Vagina (tissue), 2 donors: ENCODE results near the gene TMEM222.

Experiments
- POLR2A ChIP-seq, 2 donors: fragments of 450-650 bp; IDR thresholded peaks; one replicate each; pipeline ENCODE4 v1.6.1; 2017; ENCODE audit warnings: antibody characterized with exemption in 2 of 2, mild to moderate bottlenecking in 2 of 2, moderate library complexity in 2 of 2
- POLR2AphosphoS5 ChIP-seq, 2 donors: sonication (generic); formaldehyde crosslinking; IDR thresholded peaks; one replicate each; pipeline ENCODE4 v1.9.0; 2017; ENCODE audit warnings: antibody characterized with exemption in 2 of 2, mild to moderate bottlenecking in 2 of 2, low read depth in 1 of 2; ENCODE audit not compliant: insufficient read depth in 1 of 2
- TF ChIP-seq, protein P1 (sequence below), 3 experiments: fragments of 450-650 bp in 2 of 3; fragments of 200-600 bp in 1 of 3; sonication (generic) in 1 of 3; IDR thresholded peaks; one replicate each; pipeline ENCODE4 v1.5.1; 2017 to 2019; ENCODE audit warnings: antibody characterized with exemption in 3 of 3, mild to moderate bottlenecking in 2 of 3, moderate library complexity in 2 of 3

DNA sequence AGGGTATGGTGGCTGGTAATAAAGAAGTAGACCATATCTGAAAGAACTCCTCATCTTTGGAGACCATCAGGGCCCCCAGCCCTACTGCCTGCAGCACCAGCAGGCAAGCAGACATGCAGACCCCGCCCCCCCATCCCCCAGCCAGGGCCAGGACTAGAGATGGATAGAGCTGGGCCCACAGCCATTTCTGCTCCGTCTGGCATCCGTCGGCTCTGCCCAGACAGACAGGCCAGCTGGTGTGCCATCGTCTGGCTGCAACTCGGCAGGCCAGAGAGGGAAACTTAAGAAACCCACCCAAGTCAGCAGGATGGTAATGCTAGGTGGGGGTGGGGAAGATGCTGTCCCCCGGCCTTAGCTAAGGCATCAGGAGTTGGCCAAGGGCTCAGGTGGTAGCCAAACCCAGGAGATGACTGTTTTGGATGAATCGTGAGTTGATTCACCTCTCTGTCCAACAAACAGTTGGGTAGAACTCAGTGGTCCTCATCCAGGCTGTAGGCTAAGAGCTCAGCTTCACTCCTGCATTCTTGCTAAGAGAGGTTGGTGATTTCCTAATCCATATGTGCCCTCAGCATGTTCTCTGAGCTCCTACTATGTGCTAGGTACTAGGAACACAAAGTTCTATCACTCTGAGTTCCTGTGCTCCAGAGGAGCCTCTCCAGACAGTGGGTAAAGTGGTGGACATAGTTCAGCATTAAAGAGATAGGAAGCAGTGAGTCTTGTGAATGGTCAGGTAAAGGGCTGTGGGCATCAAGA is 23.2 kb upstream of the TMEM222 start:
- TF ChIP-seq, protein P1, sequence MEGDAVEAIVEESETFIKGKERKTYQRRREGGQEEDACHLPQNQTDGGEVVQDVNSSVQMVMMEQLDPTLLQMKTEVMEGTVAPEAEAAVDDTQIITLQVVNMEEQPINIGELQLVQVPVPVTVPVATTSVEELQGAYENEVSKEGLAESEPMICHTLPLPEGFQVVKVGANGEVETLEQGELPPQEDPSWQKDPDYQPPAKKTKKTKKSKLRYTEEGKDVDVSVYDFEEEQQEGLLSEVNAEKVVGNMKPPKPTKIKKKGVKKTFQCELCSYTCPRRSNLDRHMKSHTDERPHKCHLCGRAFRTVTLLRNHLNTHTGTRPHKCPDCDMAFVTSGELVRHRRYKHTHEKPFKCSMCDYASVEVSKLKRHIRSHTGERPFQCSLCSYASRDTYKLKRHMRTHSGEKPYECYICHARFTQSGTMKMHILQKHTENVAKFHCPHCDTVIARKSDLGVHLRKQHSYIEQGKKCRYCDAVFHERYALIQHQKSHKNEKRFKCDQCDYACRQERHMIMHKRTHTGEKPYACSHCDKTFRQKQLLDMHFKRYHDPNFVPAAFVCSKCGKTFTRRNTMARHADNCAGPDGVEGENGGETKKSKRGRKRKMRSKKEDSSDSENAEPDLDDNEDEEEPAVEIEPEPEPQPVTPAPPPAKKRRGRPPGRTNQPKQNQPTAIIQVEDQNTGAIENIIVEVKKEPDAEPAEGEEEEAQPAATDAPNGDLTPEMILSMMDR (IDR thresholded peaks at IDR 0.05) = no peak
- TF ChIP-seq POLR2A (IDR thresholded peaks at IDR 0.05) (no peak), POLR2AphosphoS5 (IDR thresholded peaks at IDR 0.05; ENCODE audit: insufficient read depth in 1 of 2, low read depth in 1 of 2) (no peak)
